Hematopoietic multipotent progenitor cell treated with erythropoietin and hydrocortisone succinate and interleukin-3 and kit ligand, for 4 days (in vitro differentiated cells): Measurements from ENCODE around the gene LRCH1.

Experiments
- DNase-seq: peaks from one replicate; pipeline ENCODE4 v3.0.0-alpha.2; 2015

Gene LRCH1

GRCh38 chr13:46536341-46536740 is 16.6 kb upstream of the LRCH1 start:
- no peak for DNase-seq

- DNase-seq: no peak
These were observed 13.7 kb upstream of the LRCH1 start for GRCh38 chr13:46539231-46539630.

- DNase-seq: no peak
These were observed 11.8 kb upstream of the LRCH1 start for GRCh38 chr13:46541210-46541609.

GRCh38 chr13:46542833-46543232 is 10.1 kb upstream of the LRCH1 start:
- DNase-seq: no peak

GRCh38 chr13:46543287-46543686 is 9.7 kb upstream of the LRCH1 start:
- DNase-seq: no peak

- no peak for DNase-seq
These were observed 8.8 kb upstream of the LRCH1 start for GRCh38 chr13:46544208-46544607.

- no peak for DNase-seq
These were observed 8.2 kb upstream of the LRCH1 start for GRCh38 chr13:46544811-46545210.

- no peak for DNase-seq
These were observed 6.7 kb upstream of the LRCH1 start for GRCh38 chr13:46546084-46546768.

GRCh38 chr13:46550822-46551221 is 2.1 kb upstream of the LRCH1 start:
- DNase-seq: no peak

- DNase-seq: peak; percentile 84
These were observed 1.3 kb upstream of the LRCH1 start for GRCh38 chr13:46551410-46552302.

GRCh38 chr13:46552303-46552682 is 677 bp upstream of the LRCH1 start:
- DNase-seq: peak; percentile 21

- no peak for DNase-seq
These were observed 533 bp downstream of the LRCH1 start for GRCh38 chr13:46553521-46553885.

GRCh38 chr13:46553886-46554858 is 1.2 kb downstream of the LRCH1 start:
- peak; percentile 92 for DNase-seq

- peak; percentile 18 for DNase-seq
These were observed 2.0 kb downstream of the LRCH1 start for GRCh38 chr13:46554951-46555350.

GRCh38 chr13:46555722-46556417 is 2.9 kb downstream of the LRCH1 start:
- no peak for DNase-seq

GRCh38 chr13:46556418-46556779 is 3.4 kb downstream of the LRCH1 start:
- no peak for DNase-seq

GRCh38 chr13:46559272-46559805 is 6.4 kb downstream of the LRCH1 start:
- no peak for DNase-seq

GRCh38 chr13:46560778-46561177 is 7.8 kb downstream of the LRCH1 start:
- DNase-seq: no peak

- DNase-seq: no peak
These were observed 8.3 kb downstream of the LRCH1 start for GRCh38 chr13:46561286-46561685.

- DNase-seq: no peak
These were observed 8.7 kb downstream of the LRCH1 start for GRCh38 chr13:46561691-46562090.

GRCh38 chr13:46562152-46562551 is 9.2 kb downstream of the LRCH1 start:
- no peak for DNase-seq

GRCh38 chr13:46562581-46562980 is 9.6 kb downstream of the LRCH1 start:
- no peak for DNase-seq
